Breast epithelium (tissue), 4 donors: Measurements from ENCODE around the gene CENPP. TPM values are rescaled to one million over a fixed set of nuclear protein-coding genes. Genes with fewer than 3 reads are reported as not detected.

ENCODE experiments used
- DNase-seq, 2 donors: peaks; one replicate each; pipeline ENCODE4 v3.0.0-alpha.2; 2019; ENCODE audit warnings: low spot score in 2 of 2
- H3K27ac ChIP-seq, 2 donors: fragments of 200-600 bp; sonication (generic) in 1 of 2; one replicate each; pipeline ENCODE4 v1.5.1; 2016 to 2019; ENCODE audit warnings: mild to moderate bottlenecking in 1 of 2
- H3K27me3 ChIP-seq, 2 donors: fragments of 200-600 bp; sonication (generic) in 1 of 2; one replicate each; pipeline versions ENCODE4 v1.5.1 to v1.6.0; 2017 to 2019; ENCODE audit warnings: control low read depth in 1 of 2, mild to moderate bottlenecking in 1 of 2
- H3K36me3 ChIP-seq: fragments of 200-600 bp; one replicate; pipeline ENCODE4 v1.5.1; 2019
- H3K4me1 ChIP-seq, 2 donors: fragments of 200-600 bp; sonication (generic); one replicate each; pipeline ENCODE4 v1.5.1; 2016 to 2019; ENCODE audit warnings: control low read depth in 1 of 2
- H3K4me3 ChIP-seq, 3 donors: fragments of 200-600 bp; sonication (generic); 1 replicate in 2 of 3; 2 replicates in 1 of 3; pipeline ENCODE4 v1.5.1; 2016 to 2019; ENCODE audit warnings: mild to moderate bottlenecking in 3 of 3, moderate library complexity in 2 of 3
- H3K9me3 ChIP-seq, 2 donors: fragments of 200-600 bp; sonication (generic) in 1 of 2; one replicate each; pipeline ENCODE4 v1.5.1; 2016 to 2019; ENCODE audit warnings: control low read depth in 1 of 2
- CTCF ChIP-seq, 3 donors: fragments of 450-650 bp; IDR thresholded peaks; one replicate each; pipeline ENCODE4 v1.5.1; 2016 to 2017; ENCODE audit warnings: antibody characterized with exemption in 3 of 3, mild to moderate bottlenecking in 3 of 3, moderate library complexity in 3 of 3
- POLR2A ChIP-seq: fragments of 450-650 bp; IDR thresholded peaks from one replicate; pipeline ENCODE4 v1.6.1; 2016; ENCODE audit warnings: antibody characterized with exemption, mild to moderate bottlenecking, moderate library complexity
- POLR2AphosphoS5 ChIP-seq, 3 donors: sonication (generic); formaldehyde crosslinking; IDR thresholded peaks; one replicate each; pipeline ENCODE4 v1.6.1; 2017; ENCODE audit warnings: antibody characterized with exemption in 3 of 3
- intact Hi-C: fragments of 100-400 bp; cut with DNase I; formaldehyde crosslinking; loops from one replicate; pipeline ENCODE4 v1.15.1; 2023; ENCODE audit warnings: low total_unique reads
- total RNA-seq, 3 donors: library from RNA; depleted of rRNA; stranded (reverse); fragments of >200 nt; gene quantifications; one replicate each; pipeline ENCODE4 v1.1.0, GENCODE V29; 2016

Gene CENPP
- total RNA-seq, 3 donors from 2014 or later = 3.9 to 6.1 (median 4.5) TPM

- Histone ChIP-seq H3K27me3 (no peaks in the 10 kb centered on the region), H3K4me3 (peak overlapping the region; percentile 14 to 57 (median 30)), H3K4me1 (no peaks in the 10 kb centered on the region), H3K9me3 (peaks cover 0 to 12% of the 10 kb centered on the region in 2 donors), H3K36me3 (no peaks in the 10 kb centered on the region), H3K27ac (peak overlapping the region; percentile 6 to 70)
- TF ChIP-seq POLR2AphosphoS5 (IDR thresholded peaks at IDR 0.05) (no peak), CTCF (IDR thresholded peaks at IDR 0.05) (no peak), POLR2A (no peak)
- intact Hi-C loops = no loop called here
- no peak for DNase-seq
These were observed 208.9 kb downstream of the CENPP start for GRCh38 chr9:92534674-92535073.

- intact Hi-C loops = no loop called here
- Histone ChIP-seq H3K27ac (peak within 1 kb of the TSS; percentile 68 to 70), H3K4me1 (no peaks in the 10 kb centered on the region), H3K36me3 (no peaks in the 10 kb centered on the region), H3K4me3 (peak within 1 kb of the TSS; percentile 33 to 57 (median 40)), H3K27me3 (no peaks in the 10 kb centered on the region), H3K9me3 (peaks cover 0 to 4% of the 10 kb centered on the region in 2 donors)
- no peak for DNase-seq
- TF ChIP-seq POLR2AphosphoS5 (IDR thresholded peaks at IDR 0.05) = no peak
- no peak for TF ChIP-seq POLR2A
- no peak for TF ChIP-seq CTCF (IDR thresholded peaks at IDR 0.05)
These were observed 210.4 kb downstream of the CENPP start, which contains the start of gene ECM2 for GRCh38 chr9:92535940-92536850. Gene ECM2, minus strand, starts transcription at chr9:92535990. Its CDS starts 13,124 bp downstream, at chr9:92522866.

DNA sequence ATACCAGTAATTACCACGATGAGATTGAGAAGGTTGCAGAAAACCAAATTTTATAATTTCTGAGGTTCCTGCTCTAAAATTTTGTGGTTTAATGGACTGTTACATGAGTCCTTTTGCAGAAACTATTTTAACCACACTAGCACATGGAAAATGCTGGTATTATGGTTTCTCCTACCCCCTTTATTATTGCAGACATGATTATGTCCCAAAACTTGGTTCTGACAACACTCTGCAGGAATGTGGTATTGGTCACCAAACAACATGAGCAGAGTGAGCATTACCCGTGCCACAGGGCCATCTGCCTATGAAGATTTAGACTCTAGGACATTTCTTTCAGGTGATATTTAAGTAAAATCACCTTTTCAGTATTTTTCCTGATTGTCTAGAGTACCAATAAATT is 212.8 kb downstream of the CENPP start:
- Histone ChIP-seq H3K4me1 (no peaks in the 10 kb centered on the region), H3K27me3 (no peaks in the 10 kb centered on the region), H3K4me3 (no peak overlapping the region), H3K27ac (no peak overlapping the region), H3K36me3 (no peaks in the 10 kb centered on the region), H3K9me3 (no peaks in the 10 kb centered on the region)
- TF ChIP-seq POLR2A = no peak
- TF ChIP-seq POLR2AphosphoS5 (IDR thresholded peaks at IDR 0.05) = no peak
- TF ChIP-seq CTCF (IDR thresholded peaks at IDR 0.05) = no peak
- intact Hi-C loops = no loop called here
- no peak for DNase-seq

- no peaks in the 10 kb centered on the region for H3K36me3 ChIP-seq
- no peak overlapping the region for H3K27ac ChIP-seq
- H3K4me1 ChIP-seq = no peaks in the 10 kb centered on the region
- H3K4me3 ChIP-seq = no peak overlapping the region
- DNase-seq = no peak
- H3K9me3 ChIP-seq = no peaks in the 10 kb centered on the region
- intact Hi-C loops = no loop called here
- H3K27me3 ChIP-seq = no peaks in the 10 kb centered on the region
- TF ChIP-seq CTCF (IDR thresholded peaks at IDR 0.05) (no peak), POLR2A (no peak)
These were observed 218.2 kb downstream of the CENPP start for GRCh38 chr9:92543972-92544371.

DNA sequence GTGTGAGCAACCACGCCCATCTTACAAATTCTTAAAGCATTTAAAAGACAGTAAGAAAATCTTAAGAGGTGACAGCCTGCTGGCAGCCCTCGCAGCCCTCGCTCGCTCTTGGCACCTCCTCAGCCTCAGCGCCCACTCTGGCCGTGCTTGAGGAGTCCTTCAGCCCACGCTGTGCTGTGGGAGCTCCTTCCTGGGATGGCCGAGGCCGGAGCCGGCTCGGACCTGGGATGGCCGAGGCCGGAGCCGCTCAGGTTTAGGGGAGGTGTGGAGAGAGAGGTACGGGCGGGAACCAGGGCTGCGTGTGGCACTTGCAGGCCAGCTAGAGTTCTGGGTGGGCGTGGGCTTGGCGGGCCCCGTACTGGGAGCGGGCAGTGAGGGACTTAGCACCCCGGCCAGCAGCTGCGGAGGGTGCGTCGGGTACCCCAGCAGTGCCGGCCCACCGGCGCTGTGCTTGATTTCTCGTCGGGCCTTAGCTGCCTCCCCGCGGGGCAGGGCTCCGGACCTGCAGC is 219.3 kb downstream of the CENPP start:
- Histone ChIP-seq H3K9me3 (no peaks in the 10 kb centered on the region), H3K36me3 (no peaks in the 10 kb centered on the region), H3K27me3 (no peaks in the 10 kb centered on the region), H3K27ac (no peak overlapping the region), H3K4me3 (no peak overlapping the region), H3K4me1 (no peaks in the 10 kb centered on the region)
- intact Hi-C loops = no loop called here
- TF ChIP-seq POLR2A (no peak), POLR2AphosphoS5 (IDR thresholded peaks at IDR 0.05) (no peak), CTCF (IDR thresholded peaks at IDR 0.05) (no peak)
- DNase-seq = no peak
